HepG2 (cell line): ENCODE results near the gene SCN2A. TPM values are rescaled to one million over a fixed set of nuclear protein-coding genes. Genes with fewer than 3 reads are reported as not detected.

Experiments
- ATAC-seq: fragments of 200-7000 bp; cut with Tn5 transposase; 3 replicates; pipeline ENCODE4 v1.9.1; 2020; ENCODE audit warnings: mild to moderate bottlenecking, moderate library complexity
- BruUV-seq: library from RNA; stranded (reverse); fragments of 400-500 nt; replicated peaks from 2 replicates; lab custom pipeline; 2021; lab: Mats Ljungman, UMichigan
- CTCF ChIA-PET: fragments of 300-600 bp; formaldehyde crosslinking; extraction: SDS; loops from one replicate; lab custom pipeline; 2021; ENCODE audit warnings: low total read pairs, inconsistent platforms, low intra/inter-chr PET ratio; lab: Yijun Ruan, JAX
- POLR2A ChIA-PET: fragments of 350-600 bp; sonication (Branson Sonifier 250); formaldehyde crosslinking; loops from one replicate; lab custom pipeline; 2020; ENCODE audit warnings: antibody characterized with exemption, inconsistent platforms; lab: Yijun Ruan, JAX
- DNase-seq: peaks from one replicate; pipeline ENCODE4 v3.0.0-alpha.2; 2015; ENCODE audit warnings: low spot score
- FAIRE-seq: peaks from 3 replicates; lab custom pipeline; 2011; peaks lifted over from hg19 to GRCh38; lab: Jason Lieb, UNC
- H2AFZ ChIP-seq: one replicate; pipeline ENCODE4 v1.6.1; 2011; ENCODE audit warnings: low read length, inconsistent platforms
- H3K27ac ChIP-seq: fragments of 300-600 bp; 3 replicates; pipeline ENCODE4 v1.8.0; 2011; ENCODE audit warnings: mixed run types, mild to moderate bottlenecking, mixed read lengths, low read length, inconsistent platforms; ENCODE audit not compliant: insufficient read depth; ENCODE audit errors: extremely low read length
- H3K27me3 ChIP-seq, 2 experiments: fragments of 200-600 bp in 1 of 2; 2 replicates in 1 of 2; 3 replicates in 1 of 2; pipeline versions ENCODE4 v1.6.0 to v1.8.0; 2011; ENCODE audit warnings: low read length in 2 of 2, mild to moderate bottlenecking in 2 of 2, moderate library complexity in 2 of 2, inconsistent platforms in 1 of 2; ENCODE audit not compliant: insufficient read depth in 2 of 2, control insufficient read depth in 1 of 2
- H3K36me3 ChIP-seq, 2 experiments: fragments of 200-600 bp in 1 of 2; replicated peaks in 1 of 2; 2 replicates in 1 of 2; 3 replicates in 1 of 2; pipeline versions ENCODE4 v1.5.1 to v1.8.0; 2011; ENCODE audit warnings: low read length in 2 of 2, inconsistent platforms in 1 of 2; ENCODE audit not compliant: insufficient read depth in 2 of 2, control insufficient read depth in 1 of 2
- H3K4me1 ChIP-seq: 2 replicates; pipeline ENCODE4 v1.5.1; 2012; ENCODE audit warnings: low read length, inconsistent platforms; ENCODE audit not compliant: insufficient read depth
- H3K4me2 ChIP-seq: 2 replicates; pipeline ENCODE4 v1.6.0; 2011; ENCODE audit warnings: low read depth, low read length, inconsistent platforms
- H3K4me3 ChIP-seq, 3 experiments: fragments of 200-600 bp in 1 of 3; sonication (generic), shearing (Covaris generic) in 1 of 3; replicated peaks in 1 of 3; 2 replicates each; pipeline ENCODE4 v1.5.1; 2011 to 2016; ENCODE audit warnings: low read length in 3 of 3, inconsistent platforms in 2 of 3, low read depth in 2 of 3, mild to moderate bottlenecking in 2 of 3, control low read depth in 1 of 3, mixed read lengths in 1 of 3; ENCODE audit not compliant: insufficient read depth in 1 of 3
- H3K79me2 ChIP-seq: one replicate; pipeline ENCODE4 v1.6.1; 2011; ENCODE audit warnings: low read length, inconsistent platforms; ENCODE audit not compliant: insufficient read depth
- H3K9ac ChIP-seq: 2 replicates; pipeline ENCODE4 v1.6.0; 2011; ENCODE audit warnings: mild to moderate bottlenecking, low read depth, low read length, inconsistent platforms; ENCODE audit not compliant: insufficient read depth
- H3K9me3 ChIP-seq: 2 replicates; pipeline ENCODE4 v1.5.1; 2012; ENCODE audit warnings: mild to moderate bottlenecking, low read length
- H4K20me1 ChIP-seq: 2 replicates; pipeline ENCODE4 v1.6.0; 2011; ENCODE audit warnings: inconsistent platforms, mild to moderate bottlenecking, low read length, moderate library complexity; ENCODE audit not compliant: insufficient read depth
- IRF1 ChIP-seq: sonication (generic); formaldehyde crosslinking; IDR thresholded peaks from 2 replicates; pipeline ENCODE4 v1.4.0; 2020; ENCODE audit warnings: low read depth, mild to moderate bottlenecking, missing genetic modification reagents
- NAIF1 ChIP-seq: sonication (generic); formaldehyde crosslinking; IDR thresholded peaks from 2 replicates; pipeline ENCODE4 v1.5.0; 2020; ENCODE audit warnings: mild to moderate bottlenecking, missing genetic modification reagents, borderline replicate concordance
- RORA ChIP-seq: sonication (generic); formaldehyde crosslinking; IDR thresholded peaks from 2 replicates; pipeline ENCODE4 v1.5.0; 2020; ENCODE audit warnings: mild to moderate bottlenecking, missing genetic modification reagents, moderate library complexity
- ZBTB7A ChIP-seq: sonication (generic); formaldehyde crosslinking; IDR thresholded peaks from 2 replicates; pipeline ENCODE4 v1.8.0; 2022; ENCODE audit warnings: mild to moderate bottlenecking, missing genetic modification reagents
- ZNF263 ChIP-seq: sonication (generic); formaldehyde crosslinking; IDR thresholded peaks from 2 replicates; pipeline ENCODE4 v1.4.0; 2020; ENCODE audit warnings: missing genetic modification reagents
- ZNF567 ChIP-seq: sonication (generic); formaldehyde crosslinking; IDR thresholded peaks from 2 replicates; pipeline ENCODE4 v1.8.1; 2023; ENCODE audit warnings: mild to moderate bottlenecking, missing genetic modification reagents, borderline replicate concordance
- WGBS: methylation state at CpG from one replicate; pipeline ENCODE4 v1.1.6; 2017; ENCODE audit warnings: low lambda C conversion rate; 5-methylcytosine and 5-hydroxymethylcytosine counted together
- in situ Hi-C: cut with HindIII; loops from 2 replicates; pipeline ENCODE4 v1.10.0; 2017; ENCODE audit warnings: low pct_unique_long_range_greater_than_20kb; ENCODE audit not compliant: extremely low pct_ligation_motif_present
- intact Hi-C: fragments of 100-400 bp; cut with micrococcal nuclease; formaldehyde crosslinking; loops from one replicate; pipeline ENCODE4 v1.10.0; 2022; ENCODE audit not compliant: unreplicated experiment
- polyA plus RNA-seq, 8 experiments: library from polyadenylated mRNA; depleted of rRNA in 3 of 8; stranded (reverse) in 7 of 8; unstranded in 1 of 8; fragments of >200 nt; fragmentation: Illumina TruSeq in 4 of 8; extraction: Trizol in 4 of 8; gene quantifications; 2 replicates each; pipeline versions ENCODE4 v1.2.1 to v1.2.3, GENCODE V29; 2011 to 2016; ENCODE audit warnings: low read depth in 4 of 8, missing spikeins in 1 of 8, mixed read lengths in 1 of 8; ENCODE audit not compliant: insufficient read depth in 1 of 8
- total RNA-seq, 5 experiments: library from RNA; depleted of rRNA; stranded (reverse); fragments of >200 nt; fragmentation: Illumina TruSeq; extraction: Trizol; gene quantifications; 2 replicates each; pipeline ENCODE4 v1.2.3, GENCODE V29; 2016; ENCODE audit warnings: low read depth in 1 of 5

The SCN2A gene
- total and polyA plus RNA-seq, 2 of the 13 experiments (the other 11 are each of a cell fraction or from before 2014, with no cell fraction given): 0.20 to 0.30 TPM

GRCh38 chr2:165277860-165278656 is 38.8 kb downstream of the SCN2A start:
- H3K9ac ChIP-seq: no peak overlapping the region
- no peak for TF ChIP-seq ZBTB7A (CRISPR knock-in tag)
- TF ChIP-seq NAIF1 (CRISPR knock-in tag): no peak
- TF ChIP-seq IRF1 (CRISPR knock-in tag): no peak
- ATAC-seq: no peak
- no peak overlapping the region for H2AFZ ChIP-seq
- no peak overlapping the region for H3K27ac ChIP-seq
- ChIA-PET CTCF (no interaction called here), POLR2A (no interaction called here)
- H3K4me1 ChIP-seq: no peaks in the 10 kb centered on the region
- H3K27me3 ChIP-seq: no peaks in the 10 kb centered on the region
- WGBS: 17% methylated on average over 5 of the region's 5 CpGs
- H3K4me2 ChIP-seq: no peak overlapping the region
- H4K20me1 ChIP-seq: no peaks in the 10 kb centered on the region
- intact Hi-C loops: no loop called here
- H3K4me3 ChIP-seq: no peak overlapping the region
- DNase-seq: no peak
- in situ Hi-C loops: no loop called here
- H3K9me3 ChIP-seq: no peaks in the 10 kb centered on the region
- FAIRE-seq: no peak
- H3K36me3 ChIP-seq: no peaks in the 10 kb centered on the region
- H3K79me2 ChIP-seq: no peaks in the 10 kb centered on the region
- no TSS peak for BruUV-seq

GRCh38 chr2:165280356-165280755 is 41.1 kb downstream of the SCN2A start:
- Histone ChIP-seq H3K4me2 (no peak overlapping the region), H3K4me3 (no peak overlapping the region), H3K9ac (no peak overlapping the region), H3K27me3 (no peaks in the 10 kb centered on the region), H3K27ac (no peak overlapping the region), H4K20me1 (no peaks in the 10 kb centered on the region), H2AFZ (no peak overlapping the region), H3K36me3 (no peaks in the 10 kb centered on the region), H3K4me1 (no peaks in the 10 kb centered on the region), H3K9me3 (no peaks in the 10 kb centered on the region), H3K79me2 (no peaks in the 10 kb centered on the region)
- no peak for DNase-seq
- 69% methylated on average over 4 of the region's 4 CpGs for WGBS
- in situ Hi-C loops: no loop called here
- TF ChIP-seq ZNF567 (CRISPR knock-in tag): no peak
- no peak for TF ChIP-seq ZNF263 (CRISPR knock-in tag)
- TF ChIP-seq RORA (CRISPR knock-in tag): no peak
- BruUV-seq: no TSS peak
- POLR2A ChIA-PET: no interaction called here
- intact Hi-C loops: no loop called here
- ATAC-seq: no peak
- FAIRE-seq: no peak
- CTCF ChIA-PET: no interaction called here
